Fibroblast of lung (primary cell): ENCODE data around the gene ST6GALNAC5. TPM values are rescaled to one million over a fixed set of nuclear protein-coding genes. Genes with fewer than 3 reads are reported as not detected.

Experiments
- DNase-seq, 2 donors: peaks; one replicate each; pipeline versions ENCODE4 v3.0.0 to v3.0.0-alpha.2; 2010; ENCODE audit warnings: low read depth in 2 of 2
- H2AFZ ChIP-seq: 2 replicates; pipeline ENCODE4 v1.5.1; 2012; ENCODE audit warnings: low read length, control low read depth, inconsistent platforms
- H3K27ac ChIP-seq: 2 replicates; pipeline ENCODE4 v1.5.1; 2011; ENCODE audit warnings: low read length, control low read depth; ENCODE audit not compliant: insufficient read depth
- H3K27me3 ChIP-seq: 2 replicates; pipeline ENCODE4 v1.5.1; 2011; ENCODE audit warnings: mild to moderate bottlenecking, low read length; ENCODE audit not compliant: control insufficient read depth, insufficient read depth
- H3K36me3 ChIP-seq: 2 replicates; pipeline ENCODE4 v1.5.1; 2011; ENCODE audit warnings: low read length; ENCODE audit not compliant: control insufficient read depth, insufficient read depth
- H3K4me1 ChIP-seq: 2 replicates; pipeline ENCODE4 v1.5.1; 2011; ENCODE audit warnings: low read length; ENCODE audit not compliant: control insufficient read depth, insufficient read depth; ENCODE audit errors: extremely low read depth
- H3K4me2 ChIP-seq: 2 replicates; pipeline ENCODE4 v1.5.1; 2011; ENCODE audit warnings: low read length, control low read depth; ENCODE audit not compliant: insufficient read depth; ENCODE audit errors: extremely low read depth
- H3K4me3 ChIP-seq, 4 experiments: fragments of 200-600 bp in 1 of 4; sonication (generic) in 1 of 4; replicated peaks in 1 of 4; 2 replicates each; pipeline ENCODE4 v1.5.1; 2011 to 2016; ENCODE audit warnings: low read length in 4 of 4, low read depth in 3 of 4, mild to moderate bottlenecking in 3 of 4, control low read depth in 2 of 4, inconsistent platforms in 1 of 4, mixed read lengths in 1 of 4; ENCODE audit not compliant: insufficient read depth in 1 of 4; ENCODE audit errors: control extremely low read depth in 1 of 4
- H3K79me2 ChIP-seq: 2 replicates; pipeline ENCODE4 v1.5.1; 2012; ENCODE audit warnings: mild to moderate bottlenecking, low read length, inconsistent platforms; ENCODE audit not compliant: control insufficient read depth, insufficient read depth
- H3K9ac ChIP-seq: 2 replicates; pipeline ENCODE4 v1.5.1; 2011; ENCODE audit warnings: mild to moderate bottlenecking, low read length, control low read depth; ENCODE audit not compliant: insufficient read depth
- H3K9me3 ChIP-seq: 2 replicates; pipeline ENCODE4 v1.5.1; 2012; ENCODE audit warnings: low read depth, low read length; ENCODE audit not compliant: control insufficient read depth, insufficient read depth
- H4K20me1 ChIP-seq: 2 replicates; pipeline ENCODE4 v1.5.1; 2011; ENCODE audit warnings: low read length; ENCODE audit not compliant: control insufficient read depth, insufficient read depth; ENCODE audit errors: extremely low read depth
- EZH2 ChIP-seq: IDR thresholded peaks from 2 replicates; pipeline ENCODE4 v1.5.1; 2012; ENCODE audit warnings: low read length, control low read depth, mild to moderate bottlenecking; ENCODE audit errors: missing control alignments
- polyA plus RNA-seq, 2 donors: library from polyadenylated mRNA; depleted of rRNA in 1 of 2; stranded (reverse) in 1 of 2; unstranded in 1 of 2; fragments of >200 nt; gene quantifications; 2 replicates each; pipeline ENCODE4 v1.2.1, GENCODE V29; 2011 to 2012; ENCODE audit warnings: missing spikeins in 1 of 2
- total RNA-seq: library from RNA; depleted of rRNA; stranded (reverse); fragments of >200 nt; gene quantifications from 2 replicates; pipeline ENCODE4 v1.2.1, GENCODE V29; 2014
- TF ChIP-seq, protein P1 (sequence below), 2 donors: IDR thresholded peaks in 1 of 2; conservative IDR thresholded peaks in 1 of 2; 1 replicate in 1 of 2; 2 replicates in 1 of 2; pipeline ENCODE4 v1.5.1; 2011 to 2012; ENCODE audit warnings: low read length in 2 of 2, control low read depth in 1 of 2, inconsistent platforms in 1 of 2, low read depth in 1 of 2, mild to moderate bottlenecking in 1 of 2

Gene ST6GALNAC5
- total and polyA plus RNA-seq, 2 donors (not counting 1 experiment from before 2014, with no cell fraction given): 0.37 to 0.83 TPM

GRCh38 chr1:76891931-76892622, 24.8 kb downstream of the ST6GALNAC5 start:
- no peaks in the 10 kb centered on the region for H3K36me3 ChIP-seq
- H3K4me3 ChIP-seq: no peak overlapping the region
- no peaks in the 10 kb centered on the region for H3K9me3 ChIP-seq
- no peaks in the 10 kb centered on the region for H3K79me2 ChIP-seq
- H2AFZ ChIP-seq: no peak overlapping the region
- no peaks in the 10 kb centered on the region for H3K27me3 ChIP-seq
- H3K4me2 ChIP-seq: no peak overlapping the region
- TF ChIP-seq, protein P1, sequence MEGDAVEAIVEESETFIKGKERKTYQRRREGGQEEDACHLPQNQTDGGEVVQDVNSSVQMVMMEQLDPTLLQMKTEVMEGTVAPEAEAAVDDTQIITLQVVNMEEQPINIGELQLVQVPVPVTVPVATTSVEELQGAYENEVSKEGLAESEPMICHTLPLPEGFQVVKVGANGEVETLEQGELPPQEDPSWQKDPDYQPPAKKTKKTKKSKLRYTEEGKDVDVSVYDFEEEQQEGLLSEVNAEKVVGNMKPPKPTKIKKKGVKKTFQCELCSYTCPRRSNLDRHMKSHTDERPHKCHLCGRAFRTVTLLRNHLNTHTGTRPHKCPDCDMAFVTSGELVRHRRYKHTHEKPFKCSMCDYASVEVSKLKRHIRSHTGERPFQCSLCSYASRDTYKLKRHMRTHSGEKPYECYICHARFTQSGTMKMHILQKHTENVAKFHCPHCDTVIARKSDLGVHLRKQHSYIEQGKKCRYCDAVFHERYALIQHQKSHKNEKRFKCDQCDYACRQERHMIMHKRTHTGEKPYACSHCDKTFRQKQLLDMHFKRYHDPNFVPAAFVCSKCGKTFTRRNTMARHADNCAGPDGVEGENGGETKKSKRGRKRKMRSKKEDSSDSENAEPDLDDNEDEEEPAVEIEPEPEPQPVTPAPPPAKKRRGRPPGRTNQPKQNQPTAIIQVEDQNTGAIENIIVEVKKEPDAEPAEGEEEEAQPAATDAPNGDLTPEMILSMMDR (conservative IDR thresholded peaks at IDR 0.05 in 1 of 2, IDR thresholded peaks at IDR 0.05 in 1 of 2; ENCODE audit: low read depth in 1 of 2, low read length in 2 of 2): no peak
- TF ChIP-seq EZH2: no peak
- no peak overlapping the region for H3K27ac ChIP-seq
- no peak overlapping the region for H3K9ac ChIP-seq
- DNase-seq: peak; percentile 14 to 46
- no peaks in the 10 kb centered on the region for H3K4me1 ChIP-seq
- H4K20me1 ChIP-seq: no peaks in the 10 kb centered on the region

- Histone ChIP-seq H3K4me2 (no peak overlapping the region), H3K9me3 (no peaks in the 10 kb centered on the region), H4K20me1 (no peaks in the 10 kb centered on the region), H3K79me2 (no peaks in the 10 kb centered on the region), H3K27me3 (no peaks in the 10 kb centered on the region), H3K27ac (no peak overlapping the region), H3K4me3 (no peak overlapping the region), H3K36me3 (no peaks in the 10 kb centered on the region), H3K9ac (no peak overlapping the region), H2AFZ (no peak overlapping the region), H3K4me1 (no peaks in the 10 kb centered on the region)
- TF ChIP-seq EZH2: no peak
- TF ChIP-seq, protein P1 (conservative IDR thresholded peaks at IDR 0.05 in 1 of 2, IDR thresholded peaks at IDR 0.05 in 1 of 2; ENCODE audit: low read depth in 1 of 2, low read length in 2 of 2): no peak
- DNase-seq: no peak
Observed at GRCh38 chr1:76892675-76893074, 25.4 kb downstream of the ST6GALNAC5 start.

- no peaks in the 10 kb centered on the region for H3K4me1 ChIP-seq
- no peaks in the 10 kb centered on the region for H3K27me3 ChIP-seq
- TF ChIP-seq, protein P1 (conservative IDR thresholded peaks at IDR 0.05 in 1 of 2, IDR thresholded peaks at IDR 0.05 in 1 of 2; ENCODE audit: low read depth in 1 of 2, low read length in 2 of 2): peak; percentile 80 to 93
- TF ChIP-seq EZH2: no peak
- H3K4me2 ChIP-seq: no peak overlapping the region
- H3K9me3 ChIP-seq: no peaks in the 10 kb centered on the region
- no peak overlapping the region for H3K9ac ChIP-seq
- H2AFZ ChIP-seq: no peak overlapping the region
- no peaks in the 10 kb centered on the region for H3K36me3 ChIP-seq
- no peaks in the 10 kb centered on the region for H3K79me2 ChIP-seq
- DNase-seq: peak; percentile 51 to 60
- no peaks in the 10 kb centered on the region for H4K20me1 ChIP-seq
- no peak overlapping the region for H3K27ac ChIP-seq
- H3K4me3 ChIP-seq: no peak overlapping the region
Observed at GRCh38 chr1:76901158-76901767, 34.0 kb downstream of the ST6GALNAC5 start.
